Gastroesophageal sphincter (tissue), 4 donors: ENCODE results near the gene TDP1. TPM values are rescaled to one million over a fixed set of nuclear protein-coding genes. Genes with fewer than 3 reads are reported as not detected.

Experiments
- ATAC-seq: fragments of 150-250 bp; one replicate; pipeline ENCODE4 v1.9.1; 2016; ENCODE audit warnings: mild to moderate bottlenecking, moderate library complexity
- H3K27ac ChIP-seq, 4 donors: fragments of 200-600 bp; sonication (generic) in 3 of 4; 1 replicate in 3 of 4; 2 replicates in 1 of 4; pipeline ENCODE4 v1.5.1; 2016 to 2019
- H3K27me3 ChIP-seq: fragments of 200-600 bp; sonication (generic); one replicate; pipeline ENCODE4 v1.5.1; 2019
- H3K36me3 ChIP-seq, 2 donors: fragments of 200-600 bp; sonication (generic); one replicate each; pipeline ENCODE4 v1.5.1; 2019; ENCODE audit warnings: control low read depth in 1 of 2
- H3K4me1 ChIP-seq, 3 donors: fragments of 200-600 bp; sonication (generic); 1 replicate in 2 of 3; 2 replicates in 1 of 3; pipeline ENCODE4 v1.5.1; 2016 to 2019; ENCODE audit warnings: control low read depth in 2 of 3
- H3K4me3 ChIP-seq, 2 donors: fragments of 200-600 bp; sonication (generic); one replicate each; pipeline ENCODE4 v1.5.1; 2019; ENCODE audit warnings: mild to moderate bottlenecking in 1 of 2, moderate library complexity in 1 of 2
- H3K9me3 ChIP-seq, 3 donors: fragments of 200-600 bp; sonication (generic); one replicate each; pipeline ENCODE4 v1.5.1; 2017 to 2019; ENCODE audit warnings: control low read depth in 2 of 3
- EP300 ChIP-seq: sonication (generic); formaldehyde crosslinking; IDR thresholded peaks from one replicate; pipeline ENCODE4 v1.6.1; 2017; ENCODE audit warnings: antibody characterized with exemption, mild to moderate bottlenecking
- POLR2A ChIP-seq, 2 donors: fragments of 450-650 bp; IDR thresholded peaks; one replicate each; pipeline ENCODE4 v1.6.1; 2017; ENCODE audit warnings: antibody characterized with exemption in 2 of 2, mild to moderate bottlenecking in 2 of 2, moderate library complexity in 1 of 2
- POLR2AphosphoS5 ChIP-seq: sonication (generic); formaldehyde crosslinking; IDR thresholded peaks from one replicate; pipeline ENCODE4 v1.6.1; 2017; ENCODE audit warnings: antibody characterized with exemption
- whole genome bisulfite sequencing, 2 donors: methylation state at CpG; one replicate each; pipeline ENCODE4 v1.1.5; 2018; ENCODE audit warnings: low coverage in 1 of 2; 5-methylcytosine and 5-hydroxymethylcytosine counted together
- total RNA-seq, 4 donors: library from RNA; depleted of rRNA; stranded (reverse); fragments of >200 nt; gene quantifications; one replicate each; pipeline ENCODE4 v1.1.0, GENCODE V29; 2016
- TF ChIP-seq, protein P1 (sequence below), 4 experiments: fragments of 200-600 bp in 2 of 4; fragments of 450-650 bp in 2 of 4; sonication (generic) in 1 of 4; IDR thresholded peaks; one replicate each; pipeline ENCODE4 v1.5.1; 2017 to 2019; ENCODE audit warnings: antibody characterized with exemption in 4 of 4, mild to moderate bottlenecking in 2 of 4, moderate library complexity in 2 of 4

The TDP1 gene
- total RNA-seq, 4 donors from 2014 or later = 5.4 to 12.1 (median 10.3) TPM

GRCh38 chr14:89958966-89959365 is 3.2 kb downstream of the TDP1 start:
- Histone ChIP-seq H3K9me3 (no peaks in the 10 kb centered on the region), H3K36me3 (peaks cover 0 to 18% of the 10 kb centered on the region in 2 donors), H3K4me3 (no peak overlapping the region), H3K4me1 (peaks cover 0 to 22% (median 9%) of the 10 kb centered on the region in 3 donors), H3K27me3 (no peaks in the 10 kb centered on the region), H3K27ac (no peak overlapping the region)
- WGBS, 2 donors = 75% methylated on average over 1 of the region's 1 CpG; no CpG with 5 or more reads in 1 of the 2 donors
- no peak for ATAC-seq
- TF ChIP-seq POLR2AphosphoS5 (no peak), POLR2A (IDR thresholded peaks at IDR 0.05) (no peak), EP300 (no peak)
- TF ChIP-seq, protein P1, sequence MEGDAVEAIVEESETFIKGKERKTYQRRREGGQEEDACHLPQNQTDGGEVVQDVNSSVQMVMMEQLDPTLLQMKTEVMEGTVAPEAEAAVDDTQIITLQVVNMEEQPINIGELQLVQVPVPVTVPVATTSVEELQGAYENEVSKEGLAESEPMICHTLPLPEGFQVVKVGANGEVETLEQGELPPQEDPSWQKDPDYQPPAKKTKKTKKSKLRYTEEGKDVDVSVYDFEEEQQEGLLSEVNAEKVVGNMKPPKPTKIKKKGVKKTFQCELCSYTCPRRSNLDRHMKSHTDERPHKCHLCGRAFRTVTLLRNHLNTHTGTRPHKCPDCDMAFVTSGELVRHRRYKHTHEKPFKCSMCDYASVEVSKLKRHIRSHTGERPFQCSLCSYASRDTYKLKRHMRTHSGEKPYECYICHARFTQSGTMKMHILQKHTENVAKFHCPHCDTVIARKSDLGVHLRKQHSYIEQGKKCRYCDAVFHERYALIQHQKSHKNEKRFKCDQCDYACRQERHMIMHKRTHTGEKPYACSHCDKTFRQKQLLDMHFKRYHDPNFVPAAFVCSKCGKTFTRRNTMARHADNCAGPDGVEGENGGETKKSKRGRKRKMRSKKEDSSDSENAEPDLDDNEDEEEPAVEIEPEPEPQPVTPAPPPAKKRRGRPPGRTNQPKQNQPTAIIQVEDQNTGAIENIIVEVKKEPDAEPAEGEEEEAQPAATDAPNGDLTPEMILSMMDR (IDR thresholded peaks at IDR 0.05) = no peak

GRCh38 chr14:89959853-89960445 is 4.2 kb downstream of the TDP1 start:
- TF ChIP-seq POLR2AphosphoS5 = no peak
- TF ChIP-seq EP300 = no peak
- TF ChIP-seq POLR2A (IDR thresholded peaks at IDR 0.05) = no peak
- TF ChIP-seq, protein P1 (IDR thresholded peaks at IDR 0.05) = no peak
- ATAC-seq = no peak
- H3K27ac ChIP-seq = no peak overlapping the region
- no peak overlapping the region for H3K4me3 ChIP-seq
- no peaks in the 10 kb centered on the region for H3K27me3 ChIP-seq
- H3K36me3 ChIP-seq = peaks cover 0 to 26% of the 10 kb centered on the region in 2 donors
- peaks cover 0 to 18% (median 6%) of the 10 kb centered on the region in 3 donors for H3K4me1 ChIP-seq
- H3K9me3 ChIP-seq = no peaks in the 10 kb centered on the region
- 89 to 94% methylated on average over 3 of the region's 3 CpGs for WGBS, 2 donors

- no peak for ATAC-seq
- no peak for TF ChIP-seq POLR2A (IDR thresholded peaks at IDR 0.05)
- TF ChIP-seq, protein P1 (IDR thresholded peaks at IDR 0.05) = no peak
- no peak for TF ChIP-seq EP300
- TF ChIP-seq POLR2AphosphoS5 = no peak
- H3K27me3 ChIP-seq = no peaks in the 10 kb centered on the region
- H3K4me3 ChIP-seq = no peak overlapping the region
- H3K27ac ChIP-seq = no peak overlapping the region
- H3K4me1 ChIP-seq = peaks cover 0 to 18% (median 6%) of the 10 kb centered on the region in 3 donors
- no peaks in the 10 kb centered on the region for H3K9me3 ChIP-seq
- H3K36me3 ChIP-seq = peaks cover 0 to 31% of the 10 kb centered on the region in 2 donors
- 71 to 87% methylated on average over 2 to 3 of the region's 3 CpGs for whole genome bisulfite sequencing, 2 donors
Observed at GRCh38 chr14:89960914-89961313, 5.2 kb downstream of the TDP1 start.

DNA sequence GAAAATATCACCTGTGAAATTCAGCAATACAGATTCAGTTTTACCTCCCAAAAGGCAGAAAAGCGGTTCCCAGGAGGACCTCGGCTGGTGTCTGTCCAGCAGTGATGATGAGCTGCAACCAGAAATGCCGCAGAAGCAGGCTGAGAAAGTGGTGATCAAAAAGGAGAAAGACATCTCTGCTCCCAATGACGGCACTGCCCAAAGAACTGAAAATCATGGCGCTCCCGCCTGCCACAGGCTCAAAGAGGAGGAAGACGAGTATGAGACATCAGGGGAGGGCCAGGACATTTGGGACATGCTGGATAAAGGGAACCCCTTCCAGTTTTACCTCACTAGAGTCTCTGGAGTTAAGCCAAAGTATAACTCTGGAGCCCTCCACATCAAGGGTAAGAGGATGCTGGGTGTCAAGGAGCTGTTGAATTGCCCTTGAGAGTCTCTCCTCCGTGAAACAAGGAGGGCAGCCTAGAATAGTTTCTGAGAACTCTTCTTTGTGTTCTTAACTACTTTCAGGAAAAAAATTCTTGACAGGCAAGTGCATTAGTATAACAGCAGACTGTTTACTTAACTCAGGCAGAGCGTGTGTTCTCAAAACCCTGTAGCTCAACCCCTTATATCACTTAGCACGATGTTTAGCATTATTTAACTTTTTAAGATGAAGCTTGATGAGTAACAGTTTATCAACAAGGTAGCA is 7.7 kb downstream of the TDP1 start:
- Histone ChIP-seq H3K9me3 (no peaks in the 10 kb centered on the region), H3K27ac (no peak overlapping the region), H3K36me3 (peaks cover 0 to 49% of the 10 kb centered on the region in 2 donors), H3K4me3 (no peak overlapping the region), H3K4me1 (no peaks in the 10 kb centered on the region), H3K27me3 (no peaks in the 10 kb centered on the region)
- no peak for ATAC-seq
- 87 to 95% methylated on average over 8 to 9 of the region's 10 CpGs for whole genome bisulfite sequencing, 2 donors
- TF ChIP-seq EP300 (no peak), POLR2AphosphoS5 (no peak), POLR2A (IDR thresholded peaks at IDR 0.05) (no peak)
- TF ChIP-seq, protein P1 (IDR thresholded peaks at IDR 0.05) = no peak

DNA sequence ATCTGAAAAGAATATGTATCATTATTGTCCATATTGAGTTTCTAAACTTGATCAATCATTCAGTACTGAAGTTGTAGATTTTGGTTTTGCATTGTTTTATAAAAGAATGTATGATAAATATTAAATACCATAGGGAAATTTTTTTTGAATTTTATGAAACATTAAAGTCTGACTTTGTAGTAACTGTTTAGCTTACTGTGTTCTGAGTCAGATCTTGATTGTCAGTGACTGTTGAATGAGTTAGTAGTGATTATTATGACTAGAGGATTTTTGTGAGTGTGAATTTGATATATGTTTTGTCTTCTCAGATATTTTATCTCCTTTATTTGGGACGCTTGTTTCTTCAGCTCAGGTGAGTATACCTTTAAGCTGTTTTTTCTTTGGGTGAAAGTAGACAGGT is 10.1 kb downstream of the TDP1 start:
- no peak overlapping the region for H3K4me3 ChIP-seq
- H3K9me3 ChIP-seq = no peaks in the 10 kb centered on the region
- no peaks in the 10 kb centered on the region for H3K27me3 ChIP-seq
- peaks cover 0 to 63% of the 10 kb centered on the region in 2 donors for H3K36me3 ChIP-seq
- H3K27ac ChIP-seq = no peak overlapping the region
- no peak for ATAC-seq
- TF ChIP-seq POLR2AphosphoS5 (no peak), EP300 (no peak), POLR2A (IDR thresholded peaks at IDR 0.05) (no peak)
- TF ChIP-seq, protein P1 (IDR thresholded peaks at IDR 0.05) = no peak
- H3K4me1 ChIP-seq = no peaks in the 10 kb centered on the region
- 90% methylated on average over 1 of the region's 1 CpG; no CpG with 5 or more reads in 1 of the 2 donors for WGBS, 2 donors
